GM18867 (cell line): ENCODE results near the gene BSN.
"Not testable (repeated sequence)": the region's sequence is repeated elsewhere in the genome, so short reads cannot be mapped to it uniquely, and the experiment has no call there.

Experiments used
- ATAC-seq: cut with Tn5 transposase; IDR thresholded peaks from one replicate; pipeline ENCODE4 v1.9.1; 2021; ENCODE audit warnings: mild to moderate bottlenecking, moderate library complexity; ENCODE audit not compliant: unreplicated experiment

Gene BSN

GRCh38 chr3:49668861-49669260 is 114.6 kb downstream of the BSN start:
- no peak for ATAC-seq

- ATAC-seq = no peak
Observed at GRCh38 chr3:49669352-49669751, 115.1 kb downstream of the BSN start.

- no peak for ATAC-seq
Observed at GRCh38 chr3:49670940-49671290, 116.6 kb downstream of the BSN start.

- no peak for ATAC-seq
Observed at GRCh38 chr3:49671291-49672288, 117.3 kb downstream of the BSN start.

GRCh38 chr3:49673121-49673714 is 118.9 kb downstream of the BSN start:
- no peak for ATAC-seq

- ATAC-seq = peak; percentile 79
Observed at GRCh38 chr3:49673715-49674496, 119.6 kb downstream of the BSN start, which contains the start of gene APEH. Gene APEH, plus strand, starts transcription at chr3:49674351. Its CDS starts 51 bp downstream, at chr3:49674402.

GRCh38 chr3:49674497-49674983 is 120.3 kb downstream of the BSN start:
- ATAC-seq = peak; percentile 17

- ATAC-seq = no peak
Observed at GRCh38 chr3:49675912-49676311, 121.6 kb downstream of the BSN start.

GRCh38 chr3:49680493-49681231 is 126.4 kb downstream of the BSN start:
- no peak for ATAC-seq

- no peak for ATAC-seq
Observed at GRCh38 chr3:49681232-49681522, 126.9 kb downstream of the BSN start.

GRCh38 chr3:49681543-49681942 is 127.3 kb downstream of the BSN start:
- no peak for ATAC-seq

- no peak for ATAC-seq
Observed at GRCh38 chr3:49683162-49683561, 128.9 kb downstream of the BSN start.

- ATAC-seq = not testable (repeated sequence)
Observed at GRCh38 chr3:49684453-49684852, 130.2 kb downstream of the BSN start.

- not testable (repeated sequence) for ATAC-seq
Observed at GRCh38 chr3:49685103-49685502, 130.8 kb downstream of the BSN start.

GRCh38 chr3:49685846-49686245 is 131.6 kb downstream of the BSN start:
- ATAC-seq = not testable (repeated sequence)

GRCh38 chr3:49686346-49686745 is 132.1 kb downstream of the BSN start:
- not testable (repeated sequence) for ATAC-seq

- ATAC-seq = not testable (repeated sequence)
Observed at GRCh38 chr3:49686769-49687423, 132.6 kb downstream of the BSN start.

GRCh38 chr3:49687424-49687795 is 133.1 kb downstream of the BSN start:
- not testable (repeated sequence) for ATAC-seq

GRCh38 chr3:49688338-49689045 is 134.2 kb downstream of the BSN start:
- not testable (repeated sequence) for ATAC-seq
